ENCODE measurements around the gene ZC3H12A.

Gene ZC3H12A

DNA sequence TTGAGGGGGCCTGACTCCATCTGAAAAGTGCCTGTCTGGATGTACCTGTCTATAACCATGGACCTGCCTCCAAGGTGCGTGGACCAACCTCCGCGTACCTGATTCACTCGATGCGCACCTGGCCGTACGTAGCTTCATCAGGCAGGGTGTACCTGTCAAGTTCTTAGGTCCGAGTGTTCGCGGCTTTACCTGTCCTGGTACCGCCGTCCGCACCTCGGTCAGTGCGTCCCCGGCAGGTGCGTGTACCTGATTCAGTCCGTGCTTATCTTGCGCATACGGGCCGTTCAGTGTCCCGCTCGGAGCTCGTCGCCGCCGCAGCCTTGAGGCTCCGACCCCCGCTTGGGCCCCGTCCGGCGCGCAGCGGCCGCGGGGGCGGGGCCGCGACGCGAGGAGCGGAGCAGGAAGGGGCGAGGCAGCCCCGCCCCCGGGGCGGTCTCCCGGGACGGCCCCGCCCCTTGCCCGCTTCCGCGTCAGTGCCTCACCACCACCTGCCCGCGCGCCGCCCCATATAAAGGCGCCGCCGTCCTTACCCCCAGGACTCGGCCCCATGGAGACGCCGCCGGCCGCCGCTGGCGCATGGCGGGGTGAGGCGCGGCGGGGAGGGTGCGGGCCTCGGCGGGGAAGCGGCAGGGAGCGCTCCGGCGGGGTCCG is at the start of gene ZC3H12A:
TSS of gene ZC3H12A (plus strand) at position 535 of the 651 bp plus-strand sequence. CDS start 917 bp downstream, outside the sequence.
- DNase-seq (ENCODE audit: low read depth), result peak; percentile 85

- DNase-seq (ENCODE audit: low read depth), result no peak
Measured at GRCh38 chr1:37425221-37425620, 49.2 kb upstream of the ZC3H12A start.

DNA sequence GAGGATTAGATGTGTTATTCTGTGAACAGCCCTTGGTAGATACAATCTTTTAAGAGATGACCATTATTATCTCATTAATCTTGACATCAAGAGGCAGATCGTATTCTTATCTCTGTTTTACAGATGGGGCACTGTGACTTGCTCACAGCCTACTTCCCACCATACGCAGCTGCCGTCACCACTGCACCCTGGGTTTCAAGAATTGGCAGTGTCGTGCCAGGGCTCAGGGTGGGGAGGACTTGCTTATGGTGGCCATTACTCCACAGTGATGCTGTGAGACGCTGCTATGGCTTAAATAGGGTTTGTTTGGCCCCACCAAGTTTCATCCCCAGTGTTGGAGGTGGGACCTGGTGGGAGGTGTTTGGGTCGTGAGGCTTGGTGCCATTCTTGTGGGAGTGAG is 45.4 kb upstream of the ZC3H12A start:
- DNase-seq (ENCODE audit: low read depth), result no peak

GRCh38 chr1:37430103-37430985 is 44.0 kb upstream of the ZC3H12A start:
- DNase-seq (ENCODE audit: low read depth), result no peak

- no peak for DNase-seq (ENCODE audit: low read depth)
Measured at GRCh38 chr1:37432716-37433115, 41.7 kb upstream of the ZC3H12A start.

GRCh38 chr1:37433171-37433570 is 41.2 kb upstream of the ZC3H12A start:
- DNase-seq (ENCODE audit: low read depth), result no peak

- peak; percentile 36 for DNase-seq (ENCODE audit: low read depth)
Measured at GRCh38 chr1:37434292-37435225, 39.8 kb upstream of the ZC3H12A start.

DNA sequence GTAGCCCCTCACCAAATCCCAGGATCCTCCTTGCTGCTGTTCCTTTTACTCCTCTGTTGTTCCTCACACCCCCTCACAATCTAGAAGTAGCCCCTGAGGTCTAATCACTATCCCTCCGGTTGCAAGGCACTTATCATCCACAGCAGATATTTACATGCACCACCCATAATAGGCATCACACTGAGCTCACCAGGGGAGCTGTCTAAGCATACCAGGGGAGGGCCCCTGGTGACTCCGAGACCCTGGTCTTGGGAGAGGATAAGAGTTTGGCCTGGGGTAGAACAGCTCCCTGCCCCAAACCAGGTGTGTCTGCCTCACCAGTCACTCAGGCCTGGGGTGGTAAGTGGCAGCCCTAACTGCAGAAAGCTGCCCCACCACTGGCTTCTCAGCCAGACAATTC is 37.3 kb upstream of the ZC3H12A start:
- no peak for DNase-seq (ENCODE audit: low read depth)

GRCh38 chr1:37438037-37438868 is 36.1 kb upstream of the ZC3H12A start:
- no peak for DNase-seq (ENCODE audit: low read depth)

DNA sequence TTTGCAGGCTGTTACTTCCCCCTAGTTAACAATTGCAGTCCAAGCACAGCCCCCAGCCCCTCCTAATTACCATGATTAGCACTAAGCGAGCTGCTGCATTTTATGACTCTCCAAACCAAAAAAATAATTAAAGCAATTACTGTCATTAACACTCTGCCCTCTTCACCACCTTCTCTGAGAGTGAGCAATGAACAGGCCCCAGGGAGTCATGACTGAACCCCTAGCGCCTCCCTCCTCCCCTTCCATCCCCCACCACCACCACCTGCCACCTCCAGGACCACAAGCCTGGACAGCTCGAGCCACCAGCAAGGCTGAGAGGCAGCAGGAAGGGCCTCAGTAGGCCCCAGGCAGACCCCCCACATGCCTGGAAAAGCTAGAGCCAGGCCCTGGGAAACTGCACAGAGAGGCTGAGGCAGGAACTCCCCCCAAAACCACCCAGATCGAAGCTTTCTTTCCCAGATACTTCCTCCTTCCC is 35.5 kb upstream of the ZC3H12A start:
- no peak for DNase-seq (ENCODE audit: low read depth)

GRCh38 chr1:37439349-37439995 is 34.9 kb upstream of the ZC3H12A start:
- DNase-seq (ENCODE audit: low read depth), result no peak

DNA sequence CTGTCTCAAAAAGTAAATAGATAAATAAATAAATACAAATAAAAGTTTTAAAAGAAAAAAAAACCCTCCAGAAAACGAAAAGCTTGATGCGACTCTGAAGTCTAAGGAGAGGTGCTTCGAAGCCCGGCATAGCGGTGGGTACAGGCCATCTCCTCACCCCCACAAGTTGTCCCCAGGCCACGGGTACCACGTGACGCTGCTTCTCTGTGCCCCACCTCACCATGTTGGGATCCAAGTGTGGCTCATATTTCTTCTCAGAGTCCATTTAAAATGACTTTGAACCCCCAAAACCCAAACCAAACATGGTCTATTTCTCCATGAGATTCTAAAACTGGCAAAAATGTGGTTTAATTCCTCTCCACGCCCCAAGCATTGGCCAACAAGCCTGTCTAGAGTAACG is 32.9 kb upstream of the ZC3H12A start:
- DNase-seq (ENCODE audit: low read depth), result no peak

- DNase-seq (ENCODE audit: low read depth), result no peak
Measured at GRCh38 chr1:37442139-37442538, 32.2 kb upstream of the ZC3H12A start.

DNA sequence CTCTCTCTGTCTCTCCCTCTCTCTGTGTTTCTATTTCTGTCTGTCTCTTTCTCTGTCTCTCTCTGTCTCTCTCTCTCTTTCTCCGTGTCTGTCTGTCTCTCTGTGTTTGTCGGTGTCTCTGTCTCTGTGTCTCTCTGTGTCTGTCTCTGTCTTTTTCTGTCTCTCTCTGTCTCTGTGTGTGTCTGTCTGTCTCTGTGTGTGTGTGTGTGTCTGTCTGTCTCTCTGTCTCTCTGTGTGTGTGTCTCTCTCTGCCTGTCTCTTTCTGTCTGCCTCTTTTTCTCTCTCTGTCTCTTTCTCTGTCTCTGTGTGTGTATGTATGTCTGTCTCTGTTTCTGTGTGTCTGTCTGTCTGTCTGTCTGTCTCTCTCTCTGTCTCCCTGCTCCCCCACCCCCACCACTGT is 31.7 kb upstream of the ZC3H12A start:
- DNase-seq (ENCODE audit: low read depth), result no peak

DNA sequence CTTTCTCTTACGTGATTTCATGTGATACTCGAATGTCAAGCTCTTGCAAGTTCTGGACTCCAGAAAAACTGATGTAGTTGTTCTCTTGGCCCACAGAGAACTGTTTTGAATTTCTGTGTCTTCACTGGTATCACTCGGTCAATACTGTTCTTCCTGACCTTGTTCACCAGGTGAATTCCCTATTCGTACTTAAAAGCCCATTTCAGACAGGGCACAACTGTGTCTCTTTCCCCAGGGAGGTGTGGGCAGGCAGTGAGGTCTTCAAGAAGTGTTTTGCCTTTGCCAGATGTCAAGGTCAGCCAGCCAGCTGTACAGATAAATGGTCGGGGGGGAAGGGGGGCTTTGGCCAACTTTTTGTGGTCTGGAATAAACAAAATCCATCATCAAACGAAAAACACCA is 27.5 kb upstream of the ZC3H12A start:
- DNase-seq (ENCODE audit: low read depth), result no peak

- DNase-seq (ENCODE audit: low read depth), result no peak
Measured at GRCh38 chr1:37448185-37448584, 26.2 kb upstream of the ZC3H12A start.

GRCh38 chr1:37448691-37449417 is 25.5 kb upstream of the ZC3H12A start:
- no peak for DNase-seq (ENCODE audit: low read depth)

DNA sequence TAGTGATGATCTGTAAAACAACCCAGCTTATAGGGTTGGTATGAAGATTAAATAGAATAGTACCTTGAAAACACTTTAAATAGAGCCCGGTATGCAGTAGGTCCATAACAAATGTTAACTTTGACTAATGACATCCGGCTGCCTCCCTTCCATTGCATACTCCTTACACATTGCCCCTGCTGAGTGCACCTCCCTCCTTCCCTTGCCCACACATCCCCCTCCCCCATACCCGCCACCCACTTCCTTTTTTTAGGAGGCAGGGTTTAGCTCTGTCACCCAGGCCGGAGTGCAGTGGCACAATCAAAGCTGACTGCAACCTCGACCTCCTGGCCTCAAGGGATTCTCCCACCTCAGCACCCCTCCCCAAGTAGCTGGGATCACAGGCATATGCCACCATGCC is 24.4 kb upstream of the ZC3H12A start:
- no peak for DNase-seq (ENCODE audit: low read depth)

- no peak for DNase-seq (ENCODE audit: low read depth)
Measured at GRCh38 chr1:37452416-37452815, 22.0 kb upstream of the ZC3H12A start.

GRCh38 chr1:37453647-37454046 is 20.7 kb upstream of the ZC3H12A start:
- DNase-seq (ENCODE audit: low read depth), result no peak
